ENCODE data around the gene BIRC7. TPM values are rescaled to one million over a fixed set of nuclear protein-coding genes. Genes with fewer than 3 reads are reported as not detected.
A peak's percentile ranks its signal among the peaks of the same experiment; 100 is the strongest.

Gene BIRC7
- total RNA-seq, 1 experiment from 2014 or later, result 0.96 TPM

- intact Hi-C loops (cut with micrococcal nuclease), result no loop called here
- no peak overlapping the region for H3K27ac ChIP-seq (ENCODE audit: low read depth, low read length)
- no peaks in the 10 kb centered on the region for H4K20me1 ChIP-seq (ENCODE audit: insufficient read depth)
- H3K9ac ChIP-seq (ENCODE audit: low read length), result no peak overlapping the region
- ChIA-PET CTCF (interaction anchor here (0.6 to 4.3 kb wide), 9 partner anchors 10 to 166 kb away, joined by 3 to 107 read pairs (median 11); partner anchors contain the start of genes ARFGAP1 and BIRC7), RAD21 (ENCODE audit: low non-redundant PET in 1 of 2, low total read pairs in 2 of 2, uncharacterized antibody in 2 of 2, unreplicated experiment in 2 of 2) (interaction anchor here in 1 of 2 experiments (1.1 kb wide), 1 partner anchor 10 kb away, joined by 3 read pairs; no protein-coding TSS in a partner anchor), POLR2A (interaction anchor here (2.0 kb wide), 1 partner anchor 8 kb away, joined by 11 read pairs; no protein-coding TSS in a partner anchor)
- H3K4me1 ChIP-seq (ENCODE audit: control insufficient read depth in 1 of 2, insufficient read depth in 2 of 2, low read length in 2 of 2), result peaks cover 15 to 33% of the 10 kb centered on the region in 2 experiments
- no peak for TF ChIP-seq EZH2 (IDR thresholded peaks at IDR 0.05)
- no peak for TF ChIP-seq ZFX (IDR thresholded peaks at IDR 0.05)
- TF ChIP-seq TCF7L2 (IDR thresholded peaks at IDR 0.05; ENCODE audit: borderline replicate concordance, extremely low read depth, insufficient read depth, insufficient read length), result no peak
- TF ChIP-seq CBX3 (IDR thresholded peaks at IDR 0.05; ENCODE audit: low read depth), result no peak
- TF ChIP-seq EGR1 (IDR thresholded peaks at IDR 0.05; ENCODE audit: low read depth), result no peak
- ATAC-seq (0 out of 2 replicates have a peak, but pooled peaks have one; percentile 9), DNase-seq (ENCODE audit: low read depth, low spot score) (no peak)
- no peak overlapping the region for H2AFZ ChIP-seq (ENCODE audit: low read depth, low read length, poor library complexity, severe bottlenecking)
- peak overlapping the region; percentile 59 for H3K4me2 ChIP-seq (ENCODE audit: low read length)
- no peaks in the 10 kb centered on the region for H3K79me2 ChIP-seq (ENCODE audit: insufficient read depth, low read length)
- H3K9me2 ChIP-seq (ENCODE audit: insufficient read depth), result no peaks in the 10 kb centered on the region
- H3K36me3 ChIP-seq (ENCODE audit: control insufficient read depth in 1 of 2, insufficient read depth in 2 of 2, low read length in 2 of 2), result no peaks in the 10 kb centered on the region
- no peaks in the 10 kb centered on the region for H3K9me3 ChIP-seq (ENCODE audit: control insufficient read depth in 1 of 2, insufficient read depth in 1 of 2, low read depth in 1 of 2, low read length in 2 of 2)
- no peak overlapping the region for H3K4me3 ChIP-seq (replicated peaks in 1 of 2; ENCODE audit: low read depth in 1 of 2, low read length in 2 of 2)
- no peaks in the 10 kb centered on the region for H3K27me3 ChIP-seq (ENCODE audit: insufficient read depth, low read length)
- no TSS peak for BruUV-seq (replicated peaks)
Observed at GRCh38 chr20:63225082-63225454, 10.6 kb upstream of the BIRC7 start.

- H3K27me3 ChIP-seq (ENCODE audit: insufficient read depth, low read length), result no peaks in the 10 kb centered on the region
- CTCF ChIA-PET, result interaction anchor here (0.6 to 4.3 kb wide), 2 partner anchors 8 to 54 kb away, joined by 3 to 107 read pairs; partner anchors contain the start of gene BIRC7
- H2AFZ ChIP-seq (ENCODE audit: low read depth, low read length, poor library complexity, severe bottlenecking), result no peak overlapping the region
- no peak overlapping the region for H3K4me3 ChIP-seq (replicated peaks in 1 of 2; ENCODE audit: low read depth in 1 of 2, low read length in 2 of 2)
- TF ChIP-seq EZH2phosphoT487 (IDR thresholded peaks at IDR 0.05; ENCODE audit: borderline replicate concordance) (no peak), POLR2A (IDR thresholded peaks at IDR 0.05; ENCODE audit: borderline replicate concordance, extremely low read depth, insufficient read depth, insufficient read length) (no peak), FOSL1 (IDR thresholded peaks at IDR 0.05; ENCODE audit: low read depth) (no peak), CBX3 (IDR thresholded peaks at IDR 0.05; ENCODE audit: low read depth) (no peak), SRF (IDR thresholded peaks at IDR 0.05; ENCODE audit: low read depth) (no peak), EGR1 (IDR thresholded peaks at IDR 0.05; ENCODE audit: low read depth) (no peak), EZH2 (IDR thresholded peaks at IDR 0.05) (no peak), CEBPB (IDR thresholded peaks at IDR 0.05; ENCODE audit: low read depth) (no peak), ATF3 (IDR thresholded peaks at IDR 0.05) (no peak), TCF7L2 (IDR thresholded peaks at IDR 0.05; ENCODE audit: borderline replicate concordance, extremely low read depth, insufficient read depth, insufficient read length) (no peak), ZBTB33 (IDR thresholded peaks at IDR 0.05; ENCODE audit: extremely low read depth, insufficient replicate concordance, low read length) (no peak)
- no peaks in the 10 kb centered on the region for H4K20me1 ChIP-seq (ENCODE audit: insufficient read depth)
- H3K4me2 ChIP-seq (ENCODE audit: low read length), result no peak overlapping the region
- RAD21 ChIA-PET (ENCODE audit: low non-redundant PET in 1 of 2, low total read pairs in 2 of 2, uncharacterized antibody in 2 of 2, unreplicated experiment in 2 of 2), result no interaction called here
- H3K9me3 ChIP-seq (ENCODE audit: control insufficient read depth in 1 of 2, insufficient read depth in 1 of 2, low read depth in 1 of 2, low read length in 2 of 2), result no peaks in the 10 kb centered on the region
- no peaks in the 10 kb centered on the region for H3K36me3 ChIP-seq (ENCODE audit: control insufficient read depth in 1 of 2, insufficient read depth in 2 of 2, low read length in 2 of 2)
- no TSS peak for BruUV-seq (replicated peaks)
- H3K79me2 ChIP-seq (ENCODE audit: insufficient read depth, low read length), result no peaks in the 10 kb centered on the region
- ATAC-seq (no peak), DNase-seq (ENCODE audit: low read depth, low spot score) (no peak)
- no peak overlapping the region for H3K27ac ChIP-seq (ENCODE audit: low read depth, low read length)
- H3K9ac ChIP-seq (ENCODE audit: low read length), result no peak overlapping the region
- intact Hi-C loops (cut with micrococcal nuclease), result no loop called here
- peaks cover 20 to 45% of the 10 kb centered on the region in 2 experiments for H3K4me1 ChIP-seq (ENCODE audit: control insufficient read depth in 1 of 2, insufficient read depth in 2 of 2, low read length in 2 of 2)
- POLR2A ChIA-PET, result interaction anchor here (0.6 kb wide), 1 partner anchor 10 kb away, joined by 3 read pairs; no protein-coding TSS in a partner anchor
- no peaks in the 10 kb centered on the region for H3K9me2 ChIP-seq (ENCODE audit: insufficient read depth)
Observed at GRCh38 chr20:63226042-63226943, 9.4 kb upstream of the BIRC7 start.
